Panc1 (cell line): ENCODE measurements around the gene RETREG1.

ENCODE experiments used
- POLR2AphosphoS5 ChIP-seq: IDR thresholded peaks from 2 replicates; pipeline ENCODE4 v1.6.1; 2012; ENCODE audit warnings: mild to moderate bottlenecking, low read depth, low read length, moderate library complexity
- SIN3A ChIP-seq: IDR thresholded peaks from 2 replicates; pipeline ENCODE4 v1.6.1; 2012; ENCODE audit warnings: low read depth, mild to moderate bottlenecking, low read length, moderate library complexity, borderline replicate concordance; ENCODE audit not compliant: insufficient read depth
- TCF7L2 ChIP-seq: IDR thresholded peaks from 2 replicates; pipeline ENCODE4 v1.6.1; 2011; ENCODE audit warnings: mild to moderate bottlenecking, low read depth, low read length, inconsistent platforms
- TF ChIP-seq, protein P1 (sequence below): fragments of 450-650 bp; IDR thresholded peaks from 2 replicates; pipeline ENCODE4 v1.5.1; 2017; ENCODE audit warnings: mild to moderate bottlenecking
- TF ChIP-seq, protein P2 (sequence below), 2 experiments: IDR thresholded peaks; 2 replicates each; pipeline ENCODE4 v1.6.1; 2011 to 2012; ENCODE audit warnings: low read depth in 2 of 2, control low read depth in 1 of 2, low read length in 1 of 2, mild to moderate bottlenecking in 1 of 2, moderate library complexity in 1 of 2; ENCODE audit not compliant: insufficient read depth in 1 of 2

- TF ChIP-seq, protein P1, sequence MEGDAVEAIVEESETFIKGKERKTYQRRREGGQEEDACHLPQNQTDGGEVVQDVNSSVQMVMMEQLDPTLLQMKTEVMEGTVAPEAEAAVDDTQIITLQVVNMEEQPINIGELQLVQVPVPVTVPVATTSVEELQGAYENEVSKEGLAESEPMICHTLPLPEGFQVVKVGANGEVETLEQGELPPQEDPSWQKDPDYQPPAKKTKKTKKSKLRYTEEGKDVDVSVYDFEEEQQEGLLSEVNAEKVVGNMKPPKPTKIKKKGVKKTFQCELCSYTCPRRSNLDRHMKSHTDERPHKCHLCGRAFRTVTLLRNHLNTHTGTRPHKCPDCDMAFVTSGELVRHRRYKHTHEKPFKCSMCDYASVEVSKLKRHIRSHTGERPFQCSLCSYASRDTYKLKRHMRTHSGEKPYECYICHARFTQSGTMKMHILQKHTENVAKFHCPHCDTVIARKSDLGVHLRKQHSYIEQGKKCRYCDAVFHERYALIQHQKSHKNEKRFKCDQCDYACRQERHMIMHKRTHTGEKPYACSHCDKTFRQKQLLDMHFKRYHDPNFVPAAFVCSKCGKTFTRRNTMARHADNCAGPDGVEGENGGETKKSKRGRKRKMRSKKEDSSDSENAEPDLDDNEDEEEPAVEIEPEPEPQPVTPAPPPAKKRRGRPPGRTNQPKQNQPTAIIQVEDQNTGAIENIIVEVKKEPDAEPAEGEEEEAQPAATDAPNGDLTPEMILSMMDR, result no peak
- TF ChIP-seq POLR2AphosphoS5 (no peak), TCF7L2 (no peak), SIN3A (no peak)
- TF ChIP-seq, protein P2, sequence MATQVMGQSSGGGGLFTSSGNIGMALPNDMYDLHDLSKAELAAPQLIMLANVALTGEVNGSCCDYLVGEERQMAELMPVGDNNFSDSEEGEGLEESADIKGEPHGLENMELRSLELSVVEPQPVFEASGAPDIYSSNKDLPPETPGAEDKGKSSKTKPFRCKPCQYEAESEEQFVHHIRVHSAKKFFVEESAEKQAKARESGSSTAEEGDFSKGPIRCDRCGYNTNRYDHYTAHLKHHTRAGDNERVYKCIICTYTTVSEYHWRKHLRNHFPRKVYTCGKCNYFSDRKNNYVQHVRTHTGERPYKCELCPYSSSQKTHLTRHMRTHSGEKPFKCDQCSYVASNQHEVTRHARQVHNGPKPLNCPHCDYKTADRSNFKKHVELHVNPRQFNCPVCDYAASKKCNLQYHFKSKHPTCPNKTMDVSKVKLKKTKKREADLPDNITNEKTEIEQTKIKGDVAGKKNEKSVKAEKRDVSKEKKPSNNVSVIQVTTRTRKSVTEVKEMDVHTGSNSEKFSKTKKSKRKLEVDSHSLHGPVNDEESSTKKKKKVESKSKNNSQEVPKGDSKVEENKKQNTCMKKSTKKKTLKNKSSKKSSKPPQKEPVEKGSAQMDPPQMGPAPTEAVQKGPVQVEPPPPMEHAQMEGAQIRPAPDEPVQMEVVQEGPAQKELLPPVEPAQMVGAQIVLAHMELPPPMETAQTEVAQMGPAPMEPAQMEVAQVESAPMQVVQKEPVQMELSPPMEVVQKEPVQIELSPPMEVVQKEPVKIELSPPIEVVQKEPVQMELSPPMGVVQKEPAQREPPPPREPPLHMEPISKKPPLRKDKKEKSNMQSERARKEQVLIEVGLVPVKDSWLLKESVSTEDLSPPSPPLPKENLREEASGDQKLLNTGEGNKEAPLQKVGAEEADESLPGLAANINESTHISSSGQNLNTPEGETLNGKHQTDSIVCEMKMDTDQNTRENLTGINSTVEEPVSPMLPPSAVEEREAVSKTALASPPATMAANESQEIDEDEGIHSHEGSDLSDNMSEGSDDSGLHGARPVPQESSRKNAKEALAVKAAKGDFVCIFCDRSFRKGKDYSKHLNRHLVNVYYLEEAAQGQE (IDR thresholded peaks at IDR 0.05; ENCODE audit: insufficient read depth in 1 of 2, low read depth in 2 of 2, low read length in 1 of 2), result no peak
These were observed 24.5 kb downstream of the RETREG1 start for GRCh38 chr5:16592255-16592654.
